Hepatocyte (in vitro differentiated cells): ENCODE measurements around the gene PPP2R1B. TPM values are rescaled to one million over a fixed set of nuclear protein-coding genes. Genes with fewer than 3 reads are reported as not detected.
A peak's percentile ranks its signal among the peaks of the same experiment; 100 is the strongest.

Experiments used
- DNase-seq: peaks from one replicate; pipeline ENCODE4 v3.0.0-alpha.2; 2016; ENCODE audit warnings: low spot score
- H2AFZ ChIP-seq: fragments of 200-600 bp; sonication (generic); 2 replicates; pipeline ENCODE4 v1.6.0; 2016; ENCODE audit warnings: antibody characterized with exemption, mild to moderate bottlenecking
- H3K27ac ChIP-seq: fragments of 200-600 bp; sonication (generic); 2 replicates; pipeline ENCODE4 v1.5.1; 2016; ENCODE audit warnings: mild to moderate bottlenecking
- H3K27me3 ChIP-seq: fragments of 200-600 bp; sonication (generic); 2 replicates; pipeline ENCODE4 v1.6.1; 2016
- H3K36me3 ChIP-seq: fragments of 200-600 bp; sonication (generic); replicated peaks from 2 replicates; pipeline ENCODE4 v1.5.1; 2016; ENCODE audit warnings: low read depth; ENCODE audit not compliant: insufficient read depth
- H3K4me1 ChIP-seq: fragments of 200-600 bp; sonication (generic); 2 replicates; pipeline ENCODE4 v1.5.1; 2016; ENCODE audit warnings: mild to moderate bottlenecking, moderate library complexity; ENCODE audit not compliant: insufficient read depth
- H3K4me2 ChIP-seq: fragments of 200-600 bp; sonication (generic); 2 replicates; pipeline ENCODE4 v1.6.0; 2016
- H3K4me3 ChIP-seq: fragments of 200-600 bp; sonication (generic); 2 replicates; pipeline ENCODE4 v1.5.1; 2016; ENCODE audit warnings: mild to moderate bottlenecking
- H3K79me2 ChIP-seq: fragments of 200-600 bp; sonication (generic); 2 replicates; pipeline ENCODE4 v1.6.0; 2017; ENCODE audit warnings: mild to moderate bottlenecking
- H3K9me2 ChIP-seq: fragments of 200-600 bp; sonication (generic); replicated peaks from 2 replicates; pipeline ENCODE4 v1.6.0; 2017; ENCODE audit warnings: mild to moderate bottlenecking; ENCODE audit not compliant: insufficient read depth
- H3K9me3 ChIP-seq: fragments of 200-600 bp; sonication (generic); 2 replicates; pipeline ENCODE4 v1.5.1; 2016; ENCODE audit warnings: low read depth, mild to moderate bottlenecking
- H4K20me1 ChIP-seq: fragments of 200-600 bp; sonication (generic); 2 replicates; pipeline ENCODE4 v1.6.0; 2016; ENCODE audit warnings: mild to moderate bottlenecking; ENCODE audit not compliant: insufficient read depth, poor library complexity, severe bottlenecking
- EZH2 ChIP-seq: fragments of 200-600 bp; sonication (generic); IDR thresholded peaks from 2 replicates; pipeline ENCODE4 v1.6.1; 2016; ENCODE audit warnings: antibody characterized with exemption, mild to moderate bottlenecking, borderline replicate concordance
- EZH2phosphoT487 ChIP-seq: fragments of 200-600 bp; sonication (generic); IDR thresholded peaks from one replicate; pipeline ENCODE4 v1.6.1; 2018; ENCODE audit warnings: antibody characterized with exemption, mild to moderate bottlenecking, low read depth, moderate library complexity; ENCODE audit not compliant: unreplicated experiment, severe bottlenecking
- WGBS: methylation state at CpG from one replicate; pipeline ENCODE4 v1.1.6; 2016; ENCODE audit warnings: low lambda C conversion rate; ENCODE audit errors: missing lambda C conversion rate; 5-methylcytosine and 5-hydroxymethylcytosine counted together
- polyA plus RNA-seq: library from polyadenylated mRNA; unstranded; fragments of >200 nt; fragmentation: Nextera tagmentation; extraction: Ambion mirVana; gene quantifications from 2 replicates; pipeline ENCODE4 v1.2.1, GENCODE V29; 2016
- total RNA-seq: library from RNA; depleted of rRNA; stranded (reverse); fragments of >200 nt; gene quantifications from 2 replicates; pipeline ENCODE4 v1.2.3, GENCODE V29; 2014
- TF ChIP-seq, protein P1 (sequence below): fragments of 200-600 bp; sonication (generic); IDR thresholded peaks from 2 replicates; pipeline ENCODE4 v1.5.1; 2016; ENCODE audit warnings: antibody characterized with exemption, mild to moderate bottlenecking; ENCODE audit not compliant: poor library complexity

The PPP2R1B gene
- total and polyA plus RNA-seq, 2 experiments from 2014 or later: 25.3 to 41.0 TPM

DNA sequence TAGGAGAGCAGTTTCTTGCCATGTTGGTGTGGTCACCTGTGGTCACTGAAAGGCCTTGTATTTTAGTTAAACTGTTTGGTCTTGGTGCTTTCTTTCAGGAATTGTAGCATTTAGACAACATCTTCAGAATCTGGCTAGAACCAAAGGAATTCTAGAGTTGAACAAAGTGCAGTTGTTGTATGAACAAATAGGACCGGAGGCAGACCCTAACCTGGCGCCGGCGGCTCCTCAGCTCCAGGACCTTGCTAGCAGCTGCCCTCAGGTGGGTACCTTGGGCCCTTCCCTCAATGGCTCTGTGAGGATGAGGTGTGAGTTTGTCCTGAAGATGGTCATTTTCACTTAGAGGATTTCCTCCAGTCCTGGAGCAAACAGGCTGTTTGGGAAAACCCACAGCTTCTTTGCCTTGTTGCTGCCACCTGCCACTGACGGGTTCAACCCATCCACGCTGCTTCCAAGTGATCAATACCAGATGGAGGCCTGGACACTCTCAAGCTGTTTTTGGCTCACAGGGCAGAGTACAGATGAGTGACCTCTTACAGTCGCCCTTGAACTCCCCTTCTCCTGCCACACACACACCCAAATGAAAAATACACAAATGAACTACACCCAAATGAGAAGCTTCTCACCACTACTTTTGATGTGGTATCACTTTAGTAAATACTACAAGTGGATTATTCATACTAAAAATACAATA lies 45.2 kb downstream of the PPP2R1B start:
- Histone ChIP-seq H3K4me1 (peaks cover 16% of the 10 kb centered on the region), H3K27me3 (no peaks in the 10 kb centered on the region), H3K4me2 (no peak overlapping the region), H4K20me1 (no peaks in the 10 kb centered on the region), H3K27ac (no peak overlapping the region), H3K9me3 (no peaks in the 10 kb centered on the region), H3K4me3 (no peak overlapping the region), H3K9me2 (no peaks in the 10 kb centered on the region), H2AFZ (no peak overlapping the region), H3K79me2 (no peaks in the 10 kb centered on the region), H3K36me3 (no peaks in the 10 kb centered on the region)
- WGBS: 94% methylated on average over 7 of the region's 7 CpGs
- DNase-seq: no peak
- TF ChIP-seq, protein P1, sequence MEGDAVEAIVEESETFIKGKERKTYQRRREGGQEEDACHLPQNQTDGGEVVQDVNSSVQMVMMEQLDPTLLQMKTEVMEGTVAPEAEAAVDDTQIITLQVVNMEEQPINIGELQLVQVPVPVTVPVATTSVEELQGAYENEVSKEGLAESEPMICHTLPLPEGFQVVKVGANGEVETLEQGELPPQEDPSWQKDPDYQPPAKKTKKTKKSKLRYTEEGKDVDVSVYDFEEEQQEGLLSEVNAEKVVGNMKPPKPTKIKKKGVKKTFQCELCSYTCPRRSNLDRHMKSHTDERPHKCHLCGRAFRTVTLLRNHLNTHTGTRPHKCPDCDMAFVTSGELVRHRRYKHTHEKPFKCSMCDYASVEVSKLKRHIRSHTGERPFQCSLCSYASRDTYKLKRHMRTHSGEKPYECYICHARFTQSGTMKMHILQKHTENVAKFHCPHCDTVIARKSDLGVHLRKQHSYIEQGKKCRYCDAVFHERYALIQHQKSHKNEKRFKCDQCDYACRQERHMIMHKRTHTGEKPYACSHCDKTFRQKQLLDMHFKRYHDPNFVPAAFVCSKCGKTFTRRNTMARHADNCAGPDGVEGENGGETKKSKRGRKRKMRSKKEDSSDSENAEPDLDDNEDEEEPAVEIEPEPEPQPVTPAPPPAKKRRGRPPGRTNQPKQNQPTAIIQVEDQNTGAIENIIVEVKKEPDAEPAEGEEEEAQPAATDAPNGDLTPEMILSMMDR: no peak
- no peak for TF ChIP-seq EZH2
- no peak for TF ChIP-seq EZH2phosphoT487

DNA sequence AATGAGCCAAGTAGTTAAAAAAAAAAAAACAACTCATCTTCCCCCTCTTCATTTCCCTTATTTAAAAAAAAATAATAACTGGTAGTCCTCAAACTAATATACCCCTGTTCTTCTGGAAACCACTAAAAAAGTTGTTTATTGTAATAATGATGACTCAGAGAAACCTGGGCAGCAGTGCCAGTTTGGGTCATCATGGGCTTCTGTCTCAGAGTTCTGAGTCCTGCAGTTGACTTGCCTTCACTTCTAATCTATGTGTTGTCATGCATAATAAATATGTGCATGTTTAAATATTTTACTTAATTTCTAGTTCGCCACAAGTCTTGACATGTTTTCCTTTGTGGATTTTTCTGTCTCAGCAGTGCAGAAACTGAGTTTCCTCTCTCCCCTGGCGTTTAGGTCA lies 46.8 kb downstream of the PPP2R1B start:
- TF ChIP-seq EZH2 (no peak), EZH2phosphoT487 (no peak)
- TF ChIP-seq, protein P1: no peak
- Histone ChIP-seq H3K9me2 (no peaks in the 10 kb centered on the region), H3K27ac (no peak overlapping the region), H3K9me3 (no peaks in the 10 kb centered on the region), H3K36me3 (no peaks in the 10 kb centered on the region), H3K4me1 (peaks cover 16% of the 10 kb centered on the region), H3K27me3 (no peaks in the 10 kb centered on the region), H3K79me2 (no peaks in the 10 kb centered on the region), H3K4me2 (no peak overlapping the region), H3K4me3 (no peak overlapping the region), H4K20me1 (no peaks in the 10 kb centered on the region), H2AFZ (no peak overlapping the region)
- DNase-seq: no peak
- WGBS: 98% methylated on average over 2 of the region's 2 CpGs

DNA sequence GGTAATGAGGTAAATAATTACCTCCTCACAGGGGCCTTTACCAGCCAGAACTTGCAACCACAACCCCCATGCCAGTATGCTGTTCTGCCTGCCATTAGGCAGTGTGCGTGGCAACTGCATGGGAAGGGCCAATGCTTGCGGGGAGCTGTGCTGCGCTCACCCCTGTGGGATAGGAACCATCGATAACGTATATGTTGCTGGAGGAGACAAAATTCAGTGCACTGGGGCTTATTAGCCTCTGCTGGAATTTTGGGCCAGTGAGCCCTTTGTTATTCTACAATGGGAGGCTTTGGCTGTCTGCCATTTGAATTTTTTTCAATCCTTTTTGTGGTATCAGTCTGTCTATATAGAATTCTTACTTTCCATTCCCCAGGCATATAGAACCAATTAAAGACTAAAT lies 47.3 kb downstream of the PPP2R1B start:
- H3K9me3 ChIP-seq: no peaks in the 10 kb centered on the region
- H3K9me2 ChIP-seq: no peaks in the 10 kb centered on the region
- peaks cover 16% of the 10 kb centered on the region for H3K4me1 ChIP-seq
- 76% methylated on average over 5 of the region's 5 CpGs for WGBS
- no peaks in the 10 kb centered on the region for H4K20me1 ChIP-seq
- H3K27ac ChIP-seq: peak overlapping the region; percentile 46
- DNase-seq: no peak
- H3K79me2 ChIP-seq: no peaks in the 10 kb centered on the region
- H3K36me3 ChIP-seq: no peaks in the 10 kb centered on the region
- no peak overlapping the region for H3K4me3 ChIP-seq
- no peak overlapping the region for H2AFZ ChIP-seq
- H3K4me2 ChIP-seq: no peak overlapping the region
- no peaks in the 10 kb centered on the region for H3K27me3 ChIP-seq
- TF ChIP-seq EZH2phosphoT487: no peak
- TF ChIP-seq, protein P1: no peak
- TF ChIP-seq EZH2: no peak
